WTC11 (cell line): Measurements from ENCODE around the gene ANTXR1. TPM values are rescaled to one million over a fixed set of nuclear protein-coding genes. Genes with fewer than 3 reads are reported as not detected.

Source experiments
- ATAC-seq: fragments of 200-7000 bp; cut with Tn5 transposase; 2 replicates; pipeline ENCODE4 v1.10.0; 2021; ENCODE audit warnings: mild to moderate bottlenecking, moderate library complexity
- CTCF ChIA-PET: fragments of 300-600 bp; sonication (Branson Sonifier 250); formaldehyde crosslinking; loops from one replicate; lab custom pipeline; 2021; ENCODE audit warnings: antibody characterized with exemption; lab: Charles Lee
- POLR2A ChIA-PET: fragments of 350-600 bp; sonication (Branson Sonifier 250); formaldehyde crosslinking; loops from one replicate; lab custom pipeline; 2021; ENCODE audit warnings: antibody characterized with exemption; lab: Charles Lee
- DNase-seq: peaks from one replicate; pipeline ENCODE4 v3.0.0; 2021; ENCODE audit warnings: low spot score
- H3K27ac Mint-ChIP-seq: 2 replicates; pipeline ENCODE4 v1.8.0; 2021; ENCODE audit warnings: mixed read lengths
- H3K27me3 Mint-ChIP-seq: 2 replicates; pipeline ENCODE4 v1.8.0; 2021; ENCODE audit warnings: low read depth, mild to moderate bottlenecking, moderate library complexity, mixed read lengths
- H3K36me3 Mint-ChIP-seq: 2 replicates; pipeline ENCODE4 v1.8.0; 2021; ENCODE audit warnings: mixed read lengths
- H3K4me1 Mint-ChIP-seq: 2 replicates; pipeline ENCODE4 v1.8.0; 2022; ENCODE audit warnings: mixed read lengths
- H3K4me3 Mint-ChIP-seq: 2 replicates; pipeline ENCODE4 v1.8.0; 2021; ENCODE audit warnings: mild to moderate bottlenecking, moderate library complexity, mixed read lengths
- H3K9me3 Mint-ChIP-seq: 2 replicates; pipeline ENCODE4 v1.8.0; 2021; ENCODE audit warnings: mixed read lengths
- CBFB ChIP-seq: sonication (generic); formaldehyde crosslinking; IDR thresholded peaks from 2 replicates; pipeline ENCODE4 v1.8.1; 2022; ENCODE audit warnings: mild to moderate bottlenecking, low read depth, missing genetic modification reagents
- CREM ChIP-seq: sonication (generic); formaldehyde crosslinking; IDR thresholded peaks from 2 replicates; pipeline ENCODE4 v1.8.1; 2022; ENCODE audit warnings: mild to moderate bottlenecking, missing genetic modification reagents, moderate library complexity
- EMX1 ChIP-seq: fragments of 250-450 bp; sonication (Bioruptor Pico); IDR thresholded peaks from 2 replicates; pipeline ENCODE4 v1.8.0; 2021; ENCODE audit warnings: mild to moderate bottlenecking
- GABPB1 ChIP-seq: sonication (generic); formaldehyde crosslinking; IDR thresholded peaks from 2 replicates; pipeline ENCODE4 v1.8.1; 2023; ENCODE audit warnings: mild to moderate bottlenecking, missing genetic modification reagents
- NFE2L1 ChIP-seq: sonication (generic); formaldehyde crosslinking; IDR thresholded peaks from 2 replicates; pipeline ENCODE4 v1.8.1; 2023; ENCODE audit warnings: missing genetic modification reagents
- NR2C2 ChIP-seq: sonication (generic); formaldehyde crosslinking; IDR thresholded peaks from 2 replicates; pipeline ENCODE4 v1.8.0; 2022; ENCODE audit warnings: mild to moderate bottlenecking, missing genetic modification reagents
- NR3C1 ChIP-seq: sonication (generic); formaldehyde crosslinking; conservative IDR thresholded peaks from 2 replicates; pipeline ENCODE4 v1.8.1; 2023; ENCODE audit warnings: low read depth, mild to moderate bottlenecking, missing genetic modification reagents
- RORB ChIP-seq: fragments of 250-450 bp; sonication (Bioruptor Pico); IDR thresholded peaks from 2 replicates; pipeline ENCODE4 v1.9.0; 2021; ENCODE audit warnings: mild to moderate bottlenecking
- ZBTB21 ChIP-seq: sonication (generic); formaldehyde crosslinking; IDR thresholded peaks from 2 replicates; pipeline ENCODE4 v1.8.1; 2023; ENCODE audit warnings: mild to moderate bottlenecking, missing genetic modification reagents, borderline replicate concordance
- ZNF416 ChIP-seq: fragments of 250-450 bp; sonication (Bioruptor Pico); IDR thresholded peaks from 2 replicates; pipeline ENCODE4 v1.9.0; 2021; ENCODE audit warnings: mild to moderate bottlenecking, inconsistent platforms
- total RNA-seq: library from RNA; stranded (reverse); gene quantifications from 3 replicates; pipeline ENCODE4 v1.2.3, GENCODE V29; 2021
- TF ChIP-seq, protein P1 (sequence below): sonication (generic); formaldehyde crosslinking; IDR thresholded peaks from 2 replicates; pipeline ENCODE4 v1.8.1; 2022; ENCODE audit warnings: mild to moderate bottlenecking, missing genetic modification reagents, moderate library complexity, borderline replicate concordance
- TF ChIP-seq, protein P2 (sequence below): sonication (generic); formaldehyde crosslinking; IDR thresholded peaks from 2 replicates; pipeline ENCODE4 v1.8.0; 2022; ENCODE audit warnings: mild to moderate bottlenecking, missing genetic modification reagents
- TF ChIP-seq, protein P3 (sequence below): sonication (generic); formaldehyde crosslinking; IDR thresholded peaks from 2 replicates; pipeline ENCODE4 v1.8.1; 2023; ENCODE audit warnings: mild to moderate bottlenecking, missing genetic modification reagents, moderate library complexity
- TF ChIP-seq, protein P4 (sequence below): sonication (generic); formaldehyde crosslinking; IDR thresholded peaks from 2 replicates; pipeline ENCODE4 v1.8.0; 2023; ENCODE audit warnings: mild to moderate bottlenecking, missing genetic modification reagents
- TF ChIP-seq, protein P5 (sequence below): sonication (generic); formaldehyde crosslinking; IDR thresholded peaks from 2 replicates; pipeline ENCODE4 v1.8.0; 2022; ENCODE audit warnings: missing genetic modification reagents
- TF ChIP-seq, protein P6 (sequence below): sonication (generic); formaldehyde crosslinking; IDR thresholded peaks from 2 replicates; pipeline ENCODE4 v1.8.1; 2023; ENCODE audit warnings: mild to moderate bottlenecking, missing genetic modification reagents

The ANTXR1 gene
- total RNA-seq, 1 experiment from 2014 or later, result 30.0 TPM

DNA sequence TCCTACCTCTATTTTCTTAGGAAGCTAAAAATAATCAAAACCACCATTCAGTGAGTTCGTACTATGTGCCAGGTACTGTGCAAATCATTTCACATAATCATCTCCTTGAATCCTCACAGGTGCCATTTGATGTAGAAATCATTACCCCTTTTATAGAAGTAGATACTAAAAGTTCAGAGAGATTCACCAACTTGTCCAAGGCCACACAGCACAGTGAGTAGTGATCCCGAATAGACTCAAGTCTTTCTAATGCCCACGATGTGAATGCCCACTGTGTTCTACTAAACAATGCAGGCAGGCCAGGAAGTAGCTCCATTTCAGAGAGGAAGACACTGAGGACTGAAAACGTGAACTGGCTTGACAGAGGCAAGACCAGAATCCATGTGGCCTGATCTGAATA is 68.8 kb downstream of the ANTXR1 start:
- H3K9me3 Mint-ChIP-seq, result no peaks in the 10 kb centered on the region
- no peak overlapping the region for H3K4me3 Mint-ChIP-seq
- ChIA-PET CTCF (no interaction called here), POLR2A (no interaction called here)
- peaks cover 22% of the 10 kb centered on the region for H3K4me1 Mint-ChIP-seq
- TF ChIP-seq, protein P1, sequence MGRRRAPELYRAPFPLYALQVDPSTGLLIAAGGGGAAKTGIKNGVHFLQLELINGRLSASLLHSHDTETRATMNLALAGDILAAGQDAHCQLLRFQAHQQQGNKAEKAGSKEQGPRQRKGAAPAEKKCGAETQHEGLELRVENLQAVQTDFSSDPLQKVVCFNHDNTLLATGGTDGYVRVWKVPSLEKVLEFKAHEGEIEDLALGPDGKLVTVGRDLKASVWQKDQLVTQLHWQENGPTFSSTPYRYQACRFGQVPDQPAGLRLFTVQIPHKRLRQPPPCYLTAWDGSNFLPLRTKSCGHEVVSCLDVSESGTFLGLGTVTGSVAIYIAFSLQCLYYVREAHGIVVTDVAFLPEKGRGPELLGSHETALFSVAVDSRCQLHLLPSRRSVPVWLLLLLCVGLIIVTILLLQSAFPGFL (CRISPR knock-in tag), result no peak
- DNase-seq (no peak), ATAC-seq (no peak)
- H3K27ac Mint-ChIP-seq, result no peak overlapping the region; the same call in 1 of the 2 replicates
- H3K27me3 Mint-ChIP-seq, result no peaks in the 10 kb centered on the region
- peaks cover 22% of the 10 kb centered on the region for H3K36me3 Mint-ChIP-seq

DNA sequence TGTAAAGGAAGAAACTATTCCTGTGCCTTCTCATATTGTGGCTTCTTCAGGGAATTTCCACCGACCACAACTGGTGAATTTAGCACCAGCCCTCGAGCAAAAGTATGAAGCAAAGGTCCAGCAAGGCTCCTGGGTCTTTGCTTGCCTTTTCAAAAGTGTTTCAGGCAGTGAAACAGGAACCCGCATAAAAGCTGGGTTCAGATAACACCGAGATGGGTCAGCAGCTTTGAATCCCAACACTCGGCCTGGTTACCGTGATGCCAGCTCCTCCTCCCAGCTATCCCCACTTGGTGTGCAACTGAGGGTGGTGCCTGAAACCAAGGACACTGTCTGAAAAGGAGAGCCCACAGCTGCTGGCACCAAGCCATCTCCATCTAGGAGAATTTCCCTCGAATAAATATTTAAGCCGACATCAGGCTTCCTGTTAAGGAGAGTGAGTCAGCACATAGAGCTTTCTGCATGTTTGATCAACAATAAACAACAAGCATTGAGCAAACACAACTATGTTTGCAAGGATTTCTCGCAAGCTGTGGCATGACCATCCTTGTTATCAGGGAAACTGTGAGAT is 69.5 kb downstream of the ANTXR1 start:
- peaks cover 19% of the 10 kb centered on the region for H3K4me1 Mint-ChIP-seq
- TF ChIP-seq, protein P2, sequence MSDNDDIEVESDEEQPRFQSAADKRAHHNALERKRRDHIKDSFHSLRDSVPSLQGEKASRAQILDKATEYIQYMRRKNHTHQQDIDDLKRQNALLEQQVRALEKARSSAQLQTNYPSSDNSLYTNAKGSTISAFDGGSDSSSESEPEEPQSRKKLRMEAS, result no peak
- 0 out of 2 replicates have a peak, but pooled peaks have one; percentile 42 for TF ChIP-seq GABPB1
- H3K36me3 Mint-ChIP-seq, result peaks cover 22% of the 10 kb centered on the region
- no peaks in the 10 kb centered on the region for H3K9me3 Mint-ChIP-seq
- ATAC-seq, result no peak
- peak overlapping the region; percentile 55; the same call in 1 of the 2 replicates for H3K27ac Mint-ChIP-seq
- POLR2A ChIA-PET, result no interaction called here
- CTCF ChIA-PET, result interaction anchor here (0.7 kb wide), 1 partner anchor 360 kb away, joined by 4 read pairs; no protein-coding TSS in a partner anchor
- H3K4me3 Mint-ChIP-seq, result no peak overlapping the region
- no peaks in the 10 kb centered on the region for H3K27me3 Mint-ChIP-seq
- no peak for DNase-seq

DNA sequence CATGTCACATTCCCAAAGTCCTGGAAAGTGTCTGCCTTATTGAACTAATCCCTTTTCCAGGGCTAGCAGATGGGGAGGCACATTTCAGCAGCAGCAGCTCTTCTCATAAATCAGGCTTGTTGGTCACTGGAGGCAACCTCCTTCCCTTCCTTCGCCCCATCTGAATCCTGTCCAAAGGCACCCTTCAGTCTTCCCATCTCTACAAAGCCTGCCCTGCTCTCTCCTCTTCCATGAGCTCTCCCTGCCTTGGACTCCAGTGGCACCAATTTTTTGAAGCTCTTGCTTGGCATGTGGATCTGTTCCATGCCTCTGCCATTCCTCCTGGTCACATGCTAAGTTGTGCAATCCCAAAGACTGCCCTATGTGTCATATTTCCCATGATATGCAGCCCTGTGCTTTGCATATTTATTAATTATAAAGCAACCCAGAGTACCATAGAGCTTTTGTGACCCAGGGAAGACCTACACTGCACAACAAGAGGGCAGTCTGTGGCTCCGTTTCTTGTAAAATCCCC is 70.3 kb downstream of the ANTXR1 start:
- TF ChIP-seq ZNF416 (CRISPR knock-in tag) (no peak), EMX1 (CRISPR knock-in tag) (no peak), NFE2L1 (CRISPR knock-in tag) (no peak), NR3C1 (no peak), ZBTB21 (CRISPR knock-in tag) (no peak), NR2C2 (CRISPR knock-in tag) (no peak), CREM (no peak), RORB (CRISPR knock-in tag) (no peak), CBFB (CRISPR knock-in tag) (no peak)
- TF ChIP-seq, protein P3, sequence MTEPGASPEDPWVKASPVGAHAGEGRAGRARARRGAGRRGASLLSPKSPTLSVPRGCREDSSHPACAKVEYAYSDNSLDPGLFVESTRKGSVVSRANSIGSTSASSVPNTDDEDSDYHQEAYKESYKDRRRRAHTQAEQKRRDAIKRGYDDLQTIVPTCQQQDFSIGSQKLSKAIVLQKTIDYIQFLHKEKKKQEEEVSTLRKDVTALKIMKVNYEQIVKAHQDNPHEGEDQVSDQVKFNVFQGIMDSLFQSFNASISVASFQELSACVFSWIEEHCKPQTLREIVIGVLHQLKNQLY (CRISPR knock-in tag), result no peak
- TF ChIP-seq, protein P4, sequence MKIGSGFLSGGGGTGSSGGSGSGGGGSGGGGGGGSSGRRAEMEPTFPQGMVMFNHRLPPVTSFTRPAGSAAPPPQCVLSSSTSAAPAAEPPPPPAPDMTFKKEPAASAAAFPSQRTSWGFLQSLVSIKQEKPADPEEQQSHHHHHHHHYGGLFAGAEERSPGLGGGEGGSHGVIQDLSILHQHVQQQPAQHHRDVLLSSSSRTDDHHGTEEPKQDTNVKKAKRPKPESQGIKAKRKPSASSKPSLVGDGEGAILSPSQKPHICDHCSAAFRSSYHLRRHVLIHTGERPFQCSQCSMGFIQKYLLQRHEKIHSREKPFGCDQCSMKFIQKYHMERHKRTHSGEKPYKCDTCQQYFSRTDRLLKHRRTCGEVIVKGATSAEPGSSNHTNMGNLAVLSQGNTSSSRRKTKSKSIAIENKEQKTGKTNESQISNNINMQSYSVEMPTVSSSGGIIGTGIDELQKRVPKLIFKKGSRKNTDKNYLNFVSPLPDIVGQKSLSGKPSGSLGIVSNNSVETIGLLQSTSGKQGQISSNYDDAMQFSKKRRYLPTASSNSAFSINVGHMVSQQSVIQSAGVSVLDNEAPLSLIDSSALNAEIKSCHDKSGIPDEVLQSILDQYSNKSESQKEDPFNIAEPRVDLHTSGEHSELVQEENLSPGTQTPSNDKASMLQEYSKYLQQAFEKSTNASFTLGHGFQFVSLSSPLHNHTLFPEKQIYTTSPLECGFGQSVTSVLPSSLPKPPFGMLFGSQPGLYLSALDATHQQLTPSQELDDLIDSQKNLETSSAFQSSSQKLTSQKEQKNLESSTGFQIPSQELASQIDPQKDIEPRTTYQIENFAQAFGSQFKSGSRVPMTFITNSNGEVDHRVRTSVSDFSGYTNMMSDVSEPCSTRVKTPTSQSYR, result no peak
- TF ChIP-seq, protein P5, sequence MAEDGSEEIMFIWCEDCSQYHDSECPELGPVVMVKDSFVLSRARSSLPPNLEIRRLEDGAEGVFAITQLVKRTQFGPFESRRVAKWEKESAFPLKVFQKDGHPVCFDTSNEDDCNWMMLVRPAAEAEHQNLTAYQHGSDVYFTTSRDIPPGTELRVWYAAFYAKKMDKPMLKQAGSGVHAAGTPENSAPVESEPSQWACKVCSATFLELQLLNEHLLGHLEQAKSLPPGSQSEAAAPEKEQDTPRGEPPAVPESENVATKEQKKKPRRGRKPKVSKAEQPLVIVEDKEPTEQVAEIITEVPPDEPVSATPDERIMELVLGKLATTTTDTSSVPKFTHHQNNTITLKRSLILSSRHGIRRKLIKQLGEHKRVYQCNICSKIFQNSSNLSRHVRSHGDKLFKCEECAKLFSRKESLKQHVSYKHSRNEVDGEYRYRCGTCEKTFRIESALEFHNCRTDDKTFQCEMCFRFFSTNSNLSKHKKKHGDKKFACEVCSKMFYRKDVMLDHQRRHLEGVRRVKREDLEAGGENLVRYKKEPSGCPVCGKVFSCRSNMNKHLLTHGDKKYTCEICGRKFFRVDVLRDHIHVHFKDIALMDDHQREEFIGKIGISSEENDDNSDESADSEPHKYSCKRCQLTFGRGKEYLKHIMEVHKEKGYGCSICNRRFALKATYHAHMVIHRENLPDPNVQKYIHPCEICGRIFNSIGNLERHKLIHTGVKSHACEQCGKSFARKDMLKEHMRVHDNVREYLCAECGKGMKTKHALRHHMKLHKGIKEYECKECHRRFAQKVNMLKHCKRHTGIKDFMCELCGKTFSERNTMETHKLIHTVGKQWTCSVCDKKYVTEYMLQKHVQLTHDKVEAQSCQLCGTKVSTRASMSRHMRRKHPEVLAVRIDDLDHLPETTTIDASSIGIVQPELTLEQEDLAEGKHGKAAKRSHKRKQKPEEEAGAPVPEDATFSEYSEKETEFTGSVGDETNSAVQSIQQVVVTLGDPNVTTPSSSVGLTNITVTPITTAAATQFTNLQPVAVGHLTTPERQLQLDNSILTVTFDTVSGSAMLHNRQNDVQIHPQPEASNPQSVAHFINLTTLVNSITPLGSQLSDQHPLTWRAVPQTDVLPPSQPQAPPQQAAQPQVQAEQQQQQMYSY, result no peak
- TF ChIP-seq, protein P6, sequence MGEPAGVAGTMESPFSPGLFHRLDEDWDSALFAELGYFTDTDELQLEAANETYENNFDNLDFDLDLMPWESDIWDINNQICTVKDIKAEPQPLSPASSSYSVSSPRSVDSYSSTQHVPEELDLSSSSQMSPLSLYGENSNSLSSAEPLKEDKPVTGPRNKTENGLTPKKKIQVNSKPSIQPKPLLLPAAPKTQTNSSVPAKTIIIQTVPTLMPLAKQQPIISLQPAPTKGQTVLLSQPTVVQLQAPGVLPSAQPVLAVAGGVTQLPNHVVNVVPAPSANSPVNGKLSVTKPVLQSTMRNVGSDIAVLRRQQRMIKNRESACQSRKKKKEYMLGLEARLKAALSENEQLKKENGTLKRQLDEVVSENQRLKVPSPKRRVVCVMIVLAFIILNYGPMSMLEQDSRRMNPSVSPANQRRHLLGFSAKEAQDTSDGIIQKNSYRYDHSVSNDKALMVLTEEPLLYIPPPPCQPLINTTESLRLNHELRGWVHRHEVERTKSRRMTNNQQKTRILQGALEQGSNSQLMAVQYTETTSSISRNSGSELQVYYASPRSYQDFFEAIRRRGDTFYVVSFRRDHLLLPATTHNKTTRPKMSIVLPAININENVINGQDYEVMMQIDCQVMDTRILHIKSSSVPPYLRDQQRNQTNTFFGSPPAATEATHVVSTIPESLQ (CRISPR knock-in tag), result no peak
- H3K27me3 Mint-ChIP-seq, result no peaks in the 10 kb centered on the region
- DNase-seq (no peak), ATAC-seq (no peak)
- H3K27ac Mint-ChIP-seq, result peak overlapping the region; percentile 26; the same call in 1 of the 2 replicates
- ChIA-PET POLR2A (no interaction called here), CTCF (interaction anchor here (0.7 kb wide), 1 partner anchor 361 kb away, joined by 4 read pairs; no protein-coding TSS in a partner anchor)
- no peak overlapping the region for H3K4me3 Mint-ChIP-seq
- peaks cover 17% of the 10 kb centered on the region for H3K36me3 Mint-ChIP-seq
- no peaks in the 10 kb centered on the region for H3K9me3 Mint-ChIP-seq
- peaks cover 15% of the 10 kb centered on the region for H3K4me1 Mint-ChIP-seq
